HG03432 (cell line): ENCODE results near the gene CNOT6.

ENCODE experiments used
- ATAC-seq: cut with Tn5 transposase; IDR thresholded peaks from one replicate; pipeline ENCODE4 v1.9.1; 2021; ENCODE audit warnings: mild to moderate bottlenecking, moderate library complexity; ENCODE audit not compliant: unreplicated experiment

CNOT6 gene

GRCh38 chr5:180598797-180599589 is 104.8 kb downstream of the CNOT6 start:
- no peak for ATAC-seq

- ATAC-seq: no peak
Measured at GRCh38 chr5:180599590-180599914, 105.4 kb downstream of the CNOT6 start.

- ATAC-seq: no peak
Measured at GRCh38 chr5:180599981-180600553, 105.9 kb downstream of the CNOT6 start.

- ATAC-seq: no peak
Measured at GRCh38 chr5:180600554-180601041, 106.4 kb downstream of the CNOT6 start.

- no peak for ATAC-seq
Measured at GRCh38 chr5:180601591-180602480, 107.7 kb downstream of the CNOT6 start.

- ATAC-seq: no peak
Measured at GRCh38 chr5:180602481-180603075, 108.4 kb downstream of the CNOT6 start.

- ATAC-seq: no peak
Measured at GRCh38 chr5:180603076-180603594, 109.0 kb downstream of the CNOT6 start.

GRCh38 chr5:180604271-180604670 is 110.1 kb downstream of the CNOT6 start:
- no peak for ATAC-seq

- no peak for ATAC-seq
Measured at GRCh38 chr5:180605554-180606214, 111.5 kb downstream of the CNOT6 start.

GRCh38 chr5:180606215-180606785 is 112.1 kb downstream of the CNOT6 start:
- no peak for ATAC-seq

- ATAC-seq: no peak
Measured at GRCh38 chr5:180607861-180608571, 113.8 kb downstream of the CNOT6 start.

GRCh38 chr5:180608572-180609310 is 114.6 kb downstream of the CNOT6 start:
- no peak for ATAC-seq

- no peak for ATAC-seq
Measured at GRCh38 chr5:180609386-180609785, 115.2 kb downstream of the CNOT6 start.

- no peak for ATAC-seq
Measured at GRCh38 chr5:180609817-180610550, 115.8 kb downstream of the CNOT6 start.

GRCh38 chr5:180611140-180611850 is 117.1 kb downstream of the CNOT6 start:
- ATAC-seq: no peak

- no peak for ATAC-seq
Measured at GRCh38 chr5:180612683-180613082, 118.5 kb downstream of the CNOT6 start.

GRCh38 chr5:180613188-180613813 is 119.1 kb downstream of the CNOT6 start:
- ATAC-seq: no peak
